K562 (cell line): Measurements from ENCODE around the gene PDE8A. TPM values are rescaled to one million over a fixed set of nuclear protein-coding genes. Genes with fewer than 3 reads are reported as not detected.
A peak's percentile ranks its signal among the peaks of the same experiment; 100 is the strongest.

Experiments used
- ATAC-seq: fragments of 200-7000 bp; cut with Tn5 transposase; 3 replicates; pipeline ENCODE4 v1.9.1; 2020; ENCODE audit warnings: moderate library complexity
- BruUV-seq: library from RNA; stranded (reverse); fragments of 400-500 nt; replicated peaks from 2 replicates; lab custom pipeline; 2021; lab: Mats Ljungman, UMichigan
- CTCF ChIA-PET: fragments of 300-600 bp; formaldehyde crosslinking; extraction: SDS; loops from one replicate; lab custom pipeline; 2021; ENCODE audit warnings: low intra/inter-chr PET ratio; lab: Yijun Ruan, JAX
- POLR2A ChIA-PET: fragments of 300-600, 350-650 bp; sonication (Branson Sonifier 250); formaldehyde crosslinking; extraction: SDS; loops from one replicate; lab custom pipeline; 2021; ENCODE audit warnings: antibody characterized with exemption, inconsistent platforms; lab: Yijun Ruan, JAX
- DNase-seq, 4 experiments: peaks; one replicate each; pipeline versions ENCODE4 v3.0.0 to v3.0.0-alpha.2; 2011 to 2018; ENCODE audit warnings: low spot score in 3 of 4, mixed read lengths in 3 of 4; ENCODE audit errors: extremely low read depth in 1 of 4
- FAIRE-seq: peaks from 2 replicates; lab custom pipeline; 2011; peaks lifted over from hg19 to GRCh38; lab: Jason Lieb, UNC
- H2AFZ ChIP-seq: 2 replicates; pipeline ENCODE4 v1.6.0; 2011; ENCODE audit warnings: low read depth, low read length, control low read depth, inconsistent platforms
- H3K27ac ChIP-seq: fragments of 200-600 bp; 3 replicates; pipeline ENCODE4 v1.8.0; 2011; ENCODE audit warnings: low read depth, mild to moderate bottlenecking, control low read depth, inconsistent platforms, low read length, moderate library complexity, mixed read lengths; ENCODE audit errors: extremely low read depth
- H3K27me3 ChIP-seq, 2 experiments: fragments of 300-600 bp in 1 of 2; 2 replicates in 1 of 2; 3 replicates in 1 of 2; pipeline versions ENCODE4 v1.6.0 to v1.8.0; 2011; ENCODE audit warnings: inconsistent platforms in 2 of 2, low read length in 2 of 2, mild to moderate bottlenecking in 1 of 2, mixed read lengths in 1 of 2, moderate library complexity in 1 of 2; ENCODE audit not compliant: control insufficient read depth in 2 of 2, insufficient read depth in 2 of 2
- H3K36me3 ChIP-seq: fragments of 300-600 bp; 3 replicates; pipeline ENCODE4 v1.8.0; 2011; ENCODE audit warnings: mild to moderate bottlenecking, low read length, inconsistent platforms; ENCODE audit not compliant: control insufficient read depth, insufficient read depth
- H3K4me1 ChIP-seq, 2 experiments: fragments of 200-600 bp in 1 of 2; replicated peaks in 1 of 2; 2 replicates in 1 of 2; 3 replicates in 1 of 2; pipeline versions ENCODE4 v1.5.1 to v1.8.0; 2011; ENCODE audit warnings: inconsistent platforms in 2 of 2, low read length in 2 of 2, mild to moderate bottlenecking in 1 of 2, mixed read lengths in 1 of 2, moderate library complexity in 1 of 2; ENCODE audit not compliant: control insufficient read depth in 2 of 2, insufficient read depth in 2 of 2
- H3K4me2 ChIP-seq: 2 replicates; pipeline ENCODE4 v1.6.1; 2011; ENCODE audit warnings: low read length, control low read depth, inconsistent platforms, mixed read lengths; ENCODE audit not compliant: insufficient read depth
- H3K4me3 ChIP-seq: fragments of 200-600 bp; sonication (generic), shearing (Covaris generic); 2 replicates; pipeline ENCODE4 v1.5.1; 2016; ENCODE audit warnings: control low read depth, inconsistent platforms
- H3K79me2 ChIP-seq: fragments of 200-600 bp; 3 replicates; pipeline ENCODE4 v1.8.0; 2011; ENCODE audit warnings: low read length, inconsistent platforms; ENCODE audit not compliant: control insufficient read depth, insufficient read depth
- H3K9ac ChIP-seq, 2 experiments: 2 replicates each; pipeline versions ENCODE4 v1.6.0 to v1.6.1; 2011; ENCODE audit warnings: low read depth in 2 of 2, low read length in 2 of 2, control low read depth in 1 of 2, inconsistent platforms in 1 of 2, mild to moderate bottlenecking in 1 of 2, mixed read lengths in 1 of 2; ENCODE audit not compliant: insufficient read depth in 1 of 2
- H3K9me1 ChIP-seq: one replicate; pipeline ENCODE4 v1.6.0; 2011; ENCODE audit warnings: inconsistent platforms, mild to moderate bottlenecking, low read length, moderate library complexity; ENCODE audit not compliant: control insufficient read depth, insufficient read depth
- H3K9me3 ChIP-seq: replicated peaks from 2 replicates; pipeline ENCODE4 v1.5.1; 2011; ENCODE audit warnings: low read depth, low read length, inconsistent platforms; ENCODE audit not compliant: control insufficient read depth, insufficient read depth
- H4K20me1 ChIP-seq: replicated peaks from 2 replicates; pipeline ENCODE4 v1.6.1; 2011; ENCODE audit warnings: low read length, inconsistent platforms, mixed read lengths; ENCODE audit not compliant: control insufficient read depth, insufficient read depth
- CXXC5 ChIP-seq: fragments of 250-450 bp; sonication (Bioruptor Pico); IDR thresholded peaks from 2 replicates; pipeline ENCODE4 v1.8.0; 2022; ENCODE audit warnings: inconsistent platforms, mild to moderate bottlenecking, moderate library complexity
- KAT7 ChIP-seq: sonication (generic); formaldehyde crosslinking; IDR thresholded peaks from 2 replicates; pipeline ENCODE4 v1.8.0; 2022; ENCODE audit warnings: missing genetic modification reagents, mild to moderate bottlenecking, borderline replicate concordance
- KDM1A ChIP-seq, 2 experiments: fragments of 450-650 bp; IDR thresholded peaks; 2 replicates each; pipeline ENCODE4 v1.6.1; 2016; ENCODE audit warnings: mild to moderate bottlenecking in 2 of 2
- MEIS2 ChIP-seq: fragments of 450-650 bp; IDR thresholded peaks from 2 replicates; pipeline ENCODE4 v1.6.1; 2014; ENCODE audit warnings: mild to moderate bottlenecking; ENCODE audit not compliant: partially characterized antibody
- NFATC3 ChIP-seq: fragments of 450-650 bp; IDR thresholded peaks from 2 replicates; pipeline ENCODE4 v1.6.1; 2017; ENCODE audit warnings: mild to moderate bottlenecking
- PHF21A ChIP-seq: fragments of 450-650 bp; IDR thresholded peaks from 2 replicates; pipeline ENCODE4 v1.6.1; 2017; ENCODE audit warnings: low read depth, borderline replicate concordance
- PKNOX1 ChIP-seq: fragments of 450-650 bp; IDR thresholded peaks from 2 replicates; pipeline ENCODE4 v1.6.1; 2016
- PRDM10 ChIP-seq: fragments of 450-650 bp; IDR thresholded peaks from 2 replicates; pipeline ENCODE4 v1.6.1; 2018; ENCODE audit not compliant: partially characterized antibody
- RCOR1 ChIP-seq, 2 experiments: IDR thresholded peaks; 2 replicates each; pipeline ENCODE4 v1.6.1; 2012; ENCODE audit warnings: low read depth in 2 of 2, low read length in 2 of 2, borderline replicate concordance in 1 of 2, improper control_type of control experiment in 1 of 2
- ZKSCAN8 ChIP-seq: fragments of 200-800 bp; sonication (Bioruptor generic); IDR thresholded peaks from 2 replicates; pipeline ENCODE4 v1.6.1; 2016; ENCODE audit warnings: missing genetic modification characterization, missing compliant biosample characterization
- ZNF316 ChIP-seq: fragments of 450-650 bp; IDR thresholded peaks from 2 replicates; pipeline ENCODE4 v1.6.1; 2016
- WGBS: fragments of 100-300 bp; shearing (Covaris generic); methylation state at CpG from one replicate; pipeline ENCODE4 v1.1.6; 2016; ENCODE audit warnings: low coverage, mixed read lengths; ENCODE audit not compliant: insufficient coverage; ENCODE audit errors: missing lambda C conversion rate; 5-methylcytosine and 5-hydroxymethylcytosine counted together
- in situ Hi-C: fragments of 300-500 bp; cut with MboI; formaldehyde crosslinking; loops from 4 replicates; pipeline ENCODE4 v1.15.0; 2018; ENCODE audit warnings: inconsistent platforms, mixed read lengths
- intact Hi-C: fragments of 100-400 bp; cut with micrococcal nuclease; formaldehyde crosslinking; loops from 2 replicates; pipeline ENCODE4 v1.14.2; 2022
- polyA plus RNA-seq, 8 experiments: library from polyadenylated mRNA; depleted of rRNA in 4 of 8; stranded (reverse) in 5 of 8; unstranded in 3 of 8; fragments of >200 nt; fragmentation: Nextera tagmentation in 2 of 8; fragmentation: Illumina TruSeq in 1 of 8; extraction: Ambion mirVana in 2 of 8; extraction: Trizol in 1 of 8; gene quantifications; 2 replicates each; pipeline versions ENCODE4 v1.2.1 to v1.2.3, GENCODE V29; 2011 to 2014; ENCODE audit warnings: inconsistent platforms in 1 of 8, missing spikeins in 1 of 8
- total RNA-seq, 7 experiments: library from RNA; depleted of rRNA in 6 of 7; stranded (reverse); fragments of >200 nt in 6 of 7; fragmentation: Illumina TruSeq in 2 of 7; extraction: Trizol in 2 of 7; gene quantifications; 2 replicates each; pipeline versions ENCODE4 v1.2.1 to v1.2.3, GENCODE V29; 2011 to 2021; ENCODE audit warnings: low replicate concordance in 1 of 7
- TF ChIP-seq, protein P1 (sequence below), 2 experiments: IDR thresholded peaks in 1 of 2; conservative IDR thresholded peaks in 1 of 2; 2 replicates each; pipeline ENCODE4 v1.6.1; 2016; ENCODE audit warnings: low read depth in 2 of 2, mild to moderate bottlenecking in 1 of 2, missing compliant biosample characterization in 1 of 2, missing genetic modification characterization in 1 of 2, moderate library complexity in 1 of 2
- TF ChIP-seq, protein P2 (sequence below): conservative IDR thresholded peaks from 2 replicates; pipeline ENCODE4 v1.6.1; 2011; ENCODE audit warnings: low read depth, mild to moderate bottlenecking, low read length; ENCODE audit not compliant: control insufficient read depth

The PDE8A gene
- total and polyA plus RNA-seq, 9 of the 15 experiments (the other 6 are each of a cell fraction or from before 2014, with no cell fraction given): 5.9 to 40.3 (median 19.8) TPM

DNA sequence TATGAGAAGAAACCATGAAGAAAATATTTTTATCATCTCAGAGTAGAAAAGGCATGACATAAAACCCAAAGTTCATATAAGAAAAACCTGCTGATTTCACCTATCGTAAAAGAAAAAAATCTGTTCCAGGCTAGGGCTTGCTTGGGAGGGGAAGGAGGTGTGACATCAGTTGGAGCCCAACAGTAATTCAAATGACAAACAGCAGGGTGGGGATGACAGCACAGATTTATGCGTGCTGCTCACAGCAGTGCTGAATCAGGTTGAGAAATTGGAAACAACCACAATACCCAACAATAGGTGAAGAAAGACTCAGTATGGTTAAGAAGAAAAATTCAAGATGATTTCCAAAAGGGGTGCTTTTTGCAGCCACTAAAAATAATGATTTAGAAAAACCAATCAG is 172.4 kb downstream of the PDE8A start:
- Histone ChIP-seq H3K4me1 (0 out of 5 replicates have a peak, but pooled peaks cover 0 to 3% of the 10 kb centered on the region in 2 experiments), H3K9ac (no peak overlapping the region), H3K79me2 (no peaks in the 10 kb centered on the region), H2AFZ (no peak overlapping the region), H3K27me3 (no peaks in the 10 kb centered on the region; a peak in 1 of 5 replicates), H3K36me3 (no peaks in the 10 kb centered on the region), H4K20me1 (no peaks in the 10 kb centered on the region), H3K27ac (no peak overlapping the region), H3K4me2 (no peak overlapping the region), H3K9me1 (no peaks in the 10 kb centered on the region), H3K4me3 (no peak overlapping the region), H3K9me3 (no peaks in the 10 kb centered on the region)
- FAIRE-seq (peak; percentile 48), ATAC-seq (peak; percentile 87), DNase-seq (peak in 3 of 4 experiments; percentile 23 to 40 (median 38))
- 0% methylated on average over 2 of the region's 2 CpGs for WGBS
- intact Hi-C loops (no loop called here), in situ Hi-C loops (no loop called here)
- POLR2A ChIA-PET: no interaction called here
- CTCF ChIA-PET: no interaction called here
- no TSS peak for BruUV-seq
- TF ChIP-seq ZNF316 (peak; percentile 29; the same call in 1 of the 2 replicates), NFATC3 (no peak), PRDM10 (peak; percentile 18), PKNOX1 (peak; percentile 93), RCOR1 (IDR thresholded peaks at IDR 0.05; ENCODE audit: borderline replicate concordance in 1 of 2, low read depth in 2 of 2, low read length in 2 of 2) (peak in 1 of 2 experiments; percentile 88; a peak in 2 of 4 replicates), ZKSCAN8 (CRISPR knock-in tag) (no peak), CXXC5 (CRISPR knock-in tag) (0 out of 2 replicates have a peak, but pooled peaks have one; percentile 38), MEIS2 (peak; percentile 94), KDM1A (IDR thresholded peaks at IDR 0.05) (peak; percentile 63 to 68), PHF21A (peak; percentile 81), KAT7 (CRISPR knock-in tag) (no peak)
- TF ChIP-seq, protein P1, sequence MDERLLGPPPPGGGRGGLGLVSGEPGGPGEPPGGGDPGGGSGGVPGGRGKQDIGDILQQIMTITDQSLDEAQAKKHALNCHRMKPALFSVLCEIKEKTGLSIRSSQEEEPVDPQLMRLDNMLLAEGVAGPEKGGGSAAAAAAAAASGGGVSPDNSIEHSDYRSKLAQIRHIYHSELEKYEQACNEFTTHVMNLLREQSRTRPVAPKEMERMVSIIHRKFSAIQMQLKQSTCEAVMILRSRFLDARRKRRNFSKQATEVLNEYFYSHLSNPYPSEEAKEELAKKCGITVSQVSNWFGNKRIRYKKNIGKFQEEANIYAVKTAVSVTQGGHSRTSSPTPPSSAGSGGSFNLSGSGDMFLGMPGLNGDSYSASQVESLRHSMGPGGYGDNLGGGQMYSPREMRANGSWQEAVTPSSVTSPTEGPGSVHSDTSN (CRISPR knock-in tag; IDR thresholded peaks at IDR 0.05; ENCODE audit: low read depth): no peak
- TF ChIP-seq, protein P1 (tag; conservative IDR thresholded peaks at IDR 0.05; ENCODE audit: low read depth): peak; percentile 96
- TF ChIP-seq, protein P2, sequence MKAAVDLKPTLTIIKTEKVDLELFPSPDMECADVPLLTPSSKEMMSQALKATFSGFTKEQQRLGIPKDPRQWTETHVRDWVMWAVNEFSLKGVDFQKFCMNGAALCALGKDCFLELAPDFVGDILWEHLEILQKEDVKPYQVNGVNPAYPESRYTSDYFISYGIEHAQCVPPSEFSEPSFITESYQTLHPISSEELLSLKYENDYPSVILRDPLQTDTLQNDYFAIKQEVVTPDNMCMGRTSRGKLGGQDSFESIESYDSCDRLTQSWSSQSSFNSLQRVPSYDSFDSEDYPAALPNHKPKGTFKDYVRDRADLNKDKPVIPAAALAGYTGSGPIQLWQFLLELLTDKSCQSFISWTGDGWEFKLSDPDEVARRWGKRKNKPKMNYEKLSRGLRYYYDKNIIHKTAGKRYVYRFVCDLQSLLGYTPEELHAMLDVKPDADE: no peak
